ENCODE results near the gene CEP128.

DNA sequence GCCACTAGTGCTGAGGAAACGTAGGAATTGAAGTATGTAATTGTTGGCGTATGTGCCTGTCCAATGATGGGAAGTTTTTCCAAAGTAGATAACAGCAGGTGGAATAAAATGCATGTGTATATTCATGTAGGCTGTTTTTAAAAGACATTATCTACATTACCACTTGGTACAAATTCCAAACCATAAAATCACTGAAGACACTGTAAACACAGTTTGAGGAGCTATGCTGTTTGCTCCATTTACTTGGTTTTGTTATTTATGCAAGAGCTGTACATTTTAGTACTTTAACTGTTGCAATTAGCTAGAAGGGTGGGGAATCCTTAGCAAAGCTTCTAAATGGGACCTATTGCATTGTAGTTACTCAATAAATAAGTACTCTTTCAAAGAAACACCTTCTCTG, 455.8 kb downstream of the CEP128 start:
- TF ChIP-seq, protein P1, sequence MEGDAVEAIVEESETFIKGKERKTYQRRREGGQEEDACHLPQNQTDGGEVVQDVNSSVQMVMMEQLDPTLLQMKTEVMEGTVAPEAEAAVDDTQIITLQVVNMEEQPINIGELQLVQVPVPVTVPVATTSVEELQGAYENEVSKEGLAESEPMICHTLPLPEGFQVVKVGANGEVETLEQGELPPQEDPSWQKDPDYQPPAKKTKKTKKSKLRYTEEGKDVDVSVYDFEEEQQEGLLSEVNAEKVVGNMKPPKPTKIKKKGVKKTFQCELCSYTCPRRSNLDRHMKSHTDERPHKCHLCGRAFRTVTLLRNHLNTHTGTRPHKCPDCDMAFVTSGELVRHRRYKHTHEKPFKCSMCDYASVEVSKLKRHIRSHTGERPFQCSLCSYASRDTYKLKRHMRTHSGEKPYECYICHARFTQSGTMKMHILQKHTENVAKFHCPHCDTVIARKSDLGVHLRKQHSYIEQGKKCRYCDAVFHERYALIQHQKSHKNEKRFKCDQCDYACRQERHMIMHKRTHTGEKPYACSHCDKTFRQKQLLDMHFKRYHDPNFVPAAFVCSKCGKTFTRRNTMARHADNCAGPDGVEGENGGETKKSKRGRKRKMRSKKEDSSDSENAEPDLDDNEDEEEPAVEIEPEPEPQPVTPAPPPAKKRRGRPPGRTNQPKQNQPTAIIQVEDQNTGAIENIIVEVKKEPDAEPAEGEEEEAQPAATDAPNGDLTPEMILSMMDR (IDR thresholded peaks at IDR 0.05; ENCODE audit: low read depth, low read length): no peak
- TF ChIP-seq EZH2phosphoT487 (IDR thresholded peaks at IDR 0.05; ENCODE audit: low read depth): no peak
